ENCODE results near the gene TEX44.

TEX44 gene

GRCh38 chr2:231634951-231635875, 42.5 kb downstream of the TEX44 start:
- FAIRE-seq: no peak

GRCh38 chr2:231640241-231640640, 47.6 kb downstream of the TEX44 start:
- no peak for FAIRE-seq

- FAIRE-seq: no peak
Observed at GRCh38 chr2:231640641-231641111, 48.0 kb downstream of the TEX44 start.

- no peak for FAIRE-seq
Observed at GRCh38 chr2:231642631-231643494, 50.2 kb downstream of the TEX44 start.

GRCh38 chr2:231643495-231643888, 50.8 kb downstream of the TEX44 start:
- no peak for FAIRE-seq
